Endometrial microvascular endothelial cells (primary cell): Measurements from ENCODE around the gene TBC1D9B. TPM values are rescaled to one million over a fixed set of nuclear protein-coding genes. Genes with fewer than 3 reads are reported as not detected.

ENCODE experiments used
- in situ Hi-C: cut with HindIII; loops from 2 replicates; pipeline ENCODE4 v1.10.0; 2017; ENCODE audit warnings: low sequenced_read_pairs, low pct_unique_long_range_greater_than_20kb; ENCODE audit errors: inconsistent ontology term
- total RNA-seq: library from RNA; depleted of rRNA; stranded (reverse); fragments of >200 nt; gene quantifications from one replicate; pipeline ENCODE4 v1.2.3, GENCODE V29; 2015; ENCODE audit errors: inconsistent ontology term

TBC1D9B gene
- total RNA-seq, 1 donor from 2014 or later, result 73.8 TPM

DNA sequence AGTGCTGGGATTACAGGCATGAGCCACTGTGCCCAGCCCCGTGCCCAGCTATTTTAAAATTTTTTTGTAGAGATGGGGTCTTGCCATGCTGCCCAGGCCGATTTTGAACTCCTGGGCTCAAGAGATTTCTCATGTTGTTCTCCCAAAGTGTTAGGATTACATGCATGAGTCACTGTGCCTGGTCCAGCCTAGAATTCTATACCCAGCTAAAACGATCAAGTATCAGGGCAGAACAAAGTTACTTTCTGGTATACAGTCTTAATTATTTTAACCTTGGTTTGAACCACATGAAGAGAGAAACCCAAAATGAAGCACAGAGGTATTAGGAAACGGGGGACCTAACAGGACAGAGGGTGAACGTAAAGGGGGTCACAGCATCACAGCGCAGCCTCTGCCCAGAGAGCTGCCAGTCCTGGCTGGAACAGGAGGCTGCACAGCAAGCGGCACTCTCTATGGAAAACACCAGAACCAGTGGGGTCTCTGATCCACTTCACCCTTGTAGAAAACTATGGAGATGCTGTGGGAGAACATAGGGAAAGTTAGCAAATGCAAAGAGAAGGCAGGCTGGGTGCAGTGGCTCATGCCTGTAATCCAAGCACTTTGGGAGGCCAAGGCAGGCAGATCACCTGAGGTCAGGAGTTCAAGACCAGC lies 76.8 kb downstream of the TBC1D9B start:
- in situ Hi-C loops, result no loop called here

DNA sequence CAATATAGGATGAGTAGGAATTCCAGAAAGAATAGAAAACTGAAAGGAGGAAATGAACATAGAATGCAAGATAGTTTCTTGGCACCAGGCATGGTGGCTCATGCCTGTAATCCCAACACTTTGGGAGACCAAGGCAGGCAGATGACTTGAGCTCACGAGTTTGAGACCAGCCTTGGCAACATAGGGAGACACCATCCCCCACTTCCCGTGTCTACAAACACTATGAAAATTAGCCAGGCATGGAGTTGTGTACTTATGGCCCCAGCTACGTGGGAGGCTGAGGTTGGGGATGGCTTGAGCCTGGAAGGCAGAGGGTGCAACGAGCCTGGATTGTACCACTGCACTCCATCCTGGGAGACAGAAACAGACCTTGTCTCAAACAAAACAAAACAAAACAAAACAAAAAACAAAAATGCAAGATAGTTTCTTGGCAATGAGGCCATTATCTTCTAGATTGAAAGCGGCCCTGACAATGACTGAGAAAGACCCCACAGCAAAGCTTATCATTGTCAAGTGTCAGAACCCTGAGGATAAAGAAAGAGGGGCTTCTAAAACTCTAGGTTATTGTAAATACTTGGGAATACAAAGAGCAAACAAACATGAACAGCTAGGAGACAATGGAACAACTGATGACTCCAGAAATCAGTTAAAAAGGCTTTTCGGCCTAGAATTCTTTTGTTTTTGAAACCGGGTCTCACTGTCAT lies 77.8 kb downstream of the TBC1D9B start:
- in situ Hi-C loops, result no loop called here

DNA sequence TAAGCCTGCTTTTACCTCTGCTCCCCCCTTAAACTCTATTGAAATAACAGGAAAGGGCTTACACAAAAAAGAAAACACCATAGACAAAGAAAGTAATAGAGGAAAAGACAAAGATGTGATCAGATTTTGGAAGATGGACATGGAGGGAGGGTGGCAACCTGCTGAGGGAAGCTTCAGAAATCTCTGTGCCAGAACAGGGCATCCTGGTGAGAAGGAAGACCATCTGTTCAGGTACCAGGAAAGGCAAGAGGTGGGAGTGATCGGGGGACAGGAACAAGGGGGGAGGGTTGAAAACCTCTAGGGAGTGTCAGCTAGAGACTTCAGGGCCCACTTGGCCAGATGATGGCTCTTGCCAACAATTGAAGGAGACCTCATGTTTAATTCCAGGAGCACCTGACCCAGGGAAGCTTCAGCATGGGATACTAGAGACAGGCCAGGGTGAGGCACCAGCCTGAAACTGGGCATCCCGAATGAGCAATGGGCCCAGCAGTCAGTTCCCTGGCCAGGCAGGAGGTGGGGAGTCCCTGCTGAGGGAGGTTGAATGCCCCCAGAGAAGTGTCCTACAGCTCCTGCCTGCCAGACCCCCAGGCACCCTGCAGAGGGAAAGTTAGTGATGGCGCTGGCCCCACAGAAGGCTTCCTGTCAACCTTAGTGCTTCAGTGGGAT lies 78.8 kb downstream of the TBC1D9B start:
- in situ Hi-C loops, result no loop called here

DNA sequence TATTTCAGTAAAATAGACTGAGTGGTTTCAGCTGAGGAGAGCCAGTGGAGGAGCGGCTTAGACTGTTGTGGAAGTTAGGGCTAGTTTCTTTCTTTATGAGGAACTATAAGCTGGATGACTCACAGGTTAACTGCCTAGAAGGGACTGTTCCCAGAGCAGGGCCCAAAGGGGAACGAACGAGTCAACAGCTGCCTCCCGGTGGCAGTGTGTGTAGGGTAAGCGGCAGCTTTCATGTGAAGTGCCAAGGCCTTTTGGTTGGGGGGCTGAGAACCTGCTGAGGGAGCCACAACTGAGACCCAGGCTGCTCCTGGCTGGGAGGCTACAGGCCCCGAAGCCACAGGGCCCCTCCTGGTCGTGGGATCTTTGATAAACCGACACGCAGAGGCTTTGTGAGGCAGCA lies 80.0 kb downstream of the TBC1D9B start:
- in situ Hi-C loops, result no loop called here

DNA sequence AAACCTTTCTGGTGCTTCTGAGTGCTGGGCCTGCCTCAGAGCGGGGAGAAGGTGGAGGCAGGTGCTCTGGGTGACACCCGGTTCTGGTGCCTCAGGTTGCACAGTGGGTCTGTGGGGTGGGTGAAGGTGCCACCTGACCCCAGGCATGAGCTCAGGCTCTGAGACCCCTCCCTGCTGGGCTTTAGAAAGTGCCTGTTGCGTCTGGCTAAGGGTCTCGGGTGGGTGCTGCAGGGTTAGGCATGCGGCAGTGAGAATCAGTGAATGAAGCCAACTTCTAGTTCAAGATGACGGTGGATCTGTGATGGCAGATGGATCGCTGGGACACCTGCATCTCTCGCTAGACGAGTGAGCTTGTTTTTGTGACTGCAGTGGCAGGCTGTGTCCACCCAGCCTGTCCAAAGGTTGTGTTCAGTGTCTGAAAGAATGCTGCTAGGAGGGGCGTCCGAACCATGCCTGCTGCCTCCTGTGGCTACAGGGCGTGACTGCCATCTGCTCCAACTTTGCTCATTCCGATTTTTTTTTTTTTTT lies 82.0 kb downstream of the TBC1D9B start:
- in situ Hi-C loops, result no loop called here

DNA sequence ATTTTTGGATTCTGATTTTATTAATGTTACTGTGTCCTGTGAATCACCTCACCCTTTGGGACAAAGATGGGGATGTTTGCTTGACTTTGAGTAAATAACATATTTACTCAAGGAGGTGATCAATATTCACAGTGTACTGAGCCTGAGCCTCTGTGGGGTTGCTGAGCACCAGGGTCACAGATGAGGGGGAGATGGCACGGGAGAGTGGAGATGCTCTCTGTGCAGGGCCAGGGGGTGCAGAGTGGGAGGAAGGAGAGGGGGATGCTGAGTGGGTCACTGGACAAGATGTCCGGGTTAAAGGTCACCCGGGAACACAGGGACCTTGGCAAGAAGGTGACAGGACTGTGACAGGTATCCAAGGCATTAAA lies 83.0 kb downstream of the TBC1D9B start:
- in situ Hi-C loops, result no loop called here

DNA sequence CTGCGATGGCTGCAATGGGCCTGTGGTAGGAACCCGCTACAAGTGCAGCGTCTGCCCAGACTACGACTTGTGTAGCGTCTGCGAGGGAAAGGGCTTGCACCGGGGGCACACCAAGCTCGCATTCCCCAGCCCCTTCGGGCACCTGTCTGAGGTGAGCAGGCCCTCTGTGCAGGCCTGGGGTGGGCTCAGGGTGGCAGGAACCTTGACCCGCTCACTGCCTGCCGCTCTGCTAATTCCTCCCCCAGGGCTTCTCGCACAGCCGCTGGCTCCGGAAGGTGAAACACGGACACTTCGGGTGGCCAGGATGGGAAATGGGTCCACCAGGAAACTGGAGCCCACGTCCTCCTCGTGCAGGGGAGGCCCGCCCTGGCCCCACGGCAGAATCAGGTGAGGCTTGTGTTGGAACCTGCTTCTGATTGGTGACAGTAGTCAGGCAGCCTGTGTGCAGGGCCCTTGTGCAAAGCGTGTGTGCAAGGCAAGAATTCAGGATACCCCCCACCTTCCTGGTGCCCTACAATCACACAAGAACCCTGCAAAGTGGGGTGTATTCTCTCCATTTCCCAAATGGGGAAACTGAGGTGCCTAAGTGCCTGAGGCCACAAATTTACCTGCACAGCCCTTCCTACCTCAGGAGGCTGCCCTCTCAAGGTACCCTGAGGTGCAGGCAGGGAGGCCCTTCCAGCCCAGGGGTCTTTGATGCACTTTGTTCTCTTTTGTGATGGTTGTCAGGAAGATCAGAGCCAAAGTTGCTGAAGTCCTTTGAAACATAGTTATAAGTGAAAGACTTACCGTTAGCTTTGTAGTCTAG lies 83.6 kb downstream of the TBC1D9B start:
- in situ Hi-C loops, result no loop called here

DNA sequence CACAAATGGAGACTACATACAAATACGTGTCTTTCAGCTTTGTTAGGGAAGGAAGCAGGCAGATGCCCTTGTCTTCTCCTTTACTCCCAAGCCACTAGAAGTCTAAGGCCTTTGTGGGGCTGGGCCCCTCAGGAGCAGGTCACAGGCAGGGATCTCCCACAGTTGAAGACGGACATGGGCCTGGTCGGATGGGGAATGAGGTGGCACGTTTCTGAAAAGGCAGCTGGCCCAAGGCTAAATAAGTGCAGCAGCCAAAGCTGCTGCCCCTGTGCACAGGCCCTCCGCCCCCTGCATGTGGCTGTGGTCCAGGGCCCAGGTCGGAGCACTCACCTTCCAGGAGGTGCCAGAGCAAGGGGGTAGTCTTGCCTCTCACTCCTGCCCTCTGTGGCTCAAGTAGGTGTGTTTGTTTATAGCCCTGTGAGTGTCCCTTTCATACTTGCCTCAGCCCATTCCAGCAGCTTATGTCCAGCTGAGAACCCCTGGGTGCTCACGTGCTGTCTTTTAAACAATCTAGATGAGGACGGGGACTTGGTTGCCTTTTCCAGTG lies 85.2 kb downstream of the TBC1D9B start:
- in situ Hi-C loops, result no loop called here

DNA sequence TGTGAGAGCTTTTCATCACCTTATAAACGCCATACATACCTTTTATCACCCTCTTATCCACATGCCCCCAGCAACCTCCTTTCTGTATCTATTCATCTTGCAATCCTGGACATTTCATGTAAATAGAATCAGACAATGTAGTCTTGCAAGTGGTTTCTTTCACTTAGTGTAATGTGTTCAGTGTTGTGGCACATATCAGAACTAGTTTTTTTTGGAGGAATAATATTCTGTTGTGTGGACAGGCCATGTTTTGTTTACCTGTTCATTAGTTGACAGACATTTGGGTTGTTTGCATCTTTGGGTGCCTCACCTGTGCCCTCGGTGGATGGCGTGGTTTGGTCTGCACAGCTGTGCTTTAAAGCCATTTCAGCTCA lies 85.7 kb downstream of the TBC1D9B start:
- in situ Hi-C loops, result no loop called here

DNA sequence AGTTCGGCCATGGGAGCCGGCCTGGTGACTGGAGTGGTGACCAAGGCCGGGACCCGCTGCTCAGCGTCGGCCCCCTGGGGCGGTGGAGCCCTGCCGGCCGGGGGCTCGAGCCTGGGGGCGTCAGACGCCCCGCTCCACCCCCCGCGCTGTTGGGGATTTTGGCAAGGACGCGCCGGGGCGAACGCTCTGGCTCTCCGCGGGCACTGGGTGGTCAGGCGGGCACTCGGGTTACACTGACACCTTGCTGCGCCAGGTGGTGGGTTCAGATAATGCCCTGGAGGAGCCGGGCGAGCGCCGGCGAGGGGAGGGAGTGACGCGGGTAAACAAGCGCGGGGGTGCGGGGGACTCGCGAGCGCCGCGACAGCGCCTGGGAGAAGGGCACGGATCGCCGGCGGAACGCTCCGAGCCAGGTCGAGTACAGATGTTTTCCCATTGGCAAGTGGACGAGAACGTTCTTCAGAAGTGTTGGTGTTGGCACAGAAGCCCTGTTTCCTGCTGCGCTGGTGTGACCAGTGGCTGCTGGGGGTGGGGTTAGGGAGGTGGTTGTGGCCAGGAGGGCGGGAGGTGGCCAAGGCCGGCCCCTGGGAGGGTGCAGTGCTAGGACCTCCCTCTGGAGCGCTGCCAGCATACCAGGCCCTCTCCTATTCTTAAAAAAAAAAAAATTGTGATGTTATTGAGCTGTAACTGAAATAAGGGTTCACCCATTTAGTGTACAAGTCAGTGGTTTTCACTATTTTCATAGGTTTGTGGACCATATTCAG lies 86.2 kb downstream of the TBC1D9B start:
- in situ Hi-C loops, result no loop called here

DNA sequence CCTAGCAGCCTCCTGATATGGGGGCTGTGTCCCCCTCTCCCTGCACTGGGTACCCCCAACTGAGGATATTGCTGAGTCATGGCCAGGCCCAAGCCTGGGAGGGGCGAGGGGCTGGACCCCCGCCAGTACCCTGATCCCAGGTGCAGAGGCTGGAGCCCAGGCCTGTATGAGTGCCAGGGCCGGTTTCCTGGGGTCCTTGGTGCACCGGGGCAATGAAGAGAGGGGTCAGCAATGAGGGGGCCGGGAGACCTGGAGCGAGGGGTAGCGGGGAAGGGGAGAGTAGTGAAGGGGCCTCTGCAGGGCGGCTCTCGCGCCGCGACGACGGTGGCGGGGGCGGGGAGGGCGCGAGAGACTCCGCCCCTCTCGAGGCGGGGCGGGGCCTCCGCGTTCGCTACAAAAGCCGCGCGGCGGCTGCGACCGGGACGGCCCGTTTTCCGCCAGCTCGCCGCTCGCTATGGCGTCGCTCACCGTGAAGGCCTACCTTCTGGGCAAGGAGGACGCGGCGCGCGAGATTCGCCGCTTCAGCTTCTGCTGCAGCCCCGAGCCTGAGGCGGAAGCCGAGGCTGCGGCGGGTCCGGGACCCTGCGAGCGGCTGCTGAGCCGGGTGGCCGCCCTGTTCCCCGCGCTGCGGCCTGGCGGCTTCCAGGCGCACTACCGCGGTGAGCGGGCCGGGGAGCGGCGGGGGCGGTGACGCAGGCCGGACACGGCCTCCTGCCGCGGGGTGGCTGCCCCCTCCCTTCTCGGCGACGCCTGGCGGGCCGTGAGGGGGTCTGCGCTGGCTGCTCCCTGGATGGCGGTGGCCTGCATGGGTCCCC lies 87.0 kb downstream of the TBC1D9B start, which contains the start of gene SQSTM1:
Gene SQSTM1, plus strand, starts transcription at position 423 of the 815 bp plus-strand sequence. Its CDS starts 32 bp downstream, at position 455.
- in situ Hi-C loops, result no loop called here

DNA sequence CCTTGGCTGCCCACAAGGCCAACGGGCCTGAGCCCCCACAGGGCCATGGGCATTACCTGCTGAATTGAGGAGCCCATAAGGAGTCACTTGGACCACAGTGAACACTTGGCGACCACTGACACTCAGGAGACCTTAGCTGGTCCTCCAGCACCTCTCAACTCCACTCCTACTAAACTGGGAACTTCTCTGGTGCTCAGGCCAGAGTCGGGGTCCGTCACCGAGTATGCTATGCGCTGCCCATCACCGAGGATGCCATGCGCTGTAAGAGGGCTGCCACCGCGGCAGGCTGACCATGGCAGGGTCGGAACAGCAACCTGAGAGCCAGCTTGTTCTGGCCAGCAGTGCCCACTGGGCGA lies 87.6 kb downstream of the TBC1D9B start:
- in situ Hi-C loops, result no loop called here

DNA sequence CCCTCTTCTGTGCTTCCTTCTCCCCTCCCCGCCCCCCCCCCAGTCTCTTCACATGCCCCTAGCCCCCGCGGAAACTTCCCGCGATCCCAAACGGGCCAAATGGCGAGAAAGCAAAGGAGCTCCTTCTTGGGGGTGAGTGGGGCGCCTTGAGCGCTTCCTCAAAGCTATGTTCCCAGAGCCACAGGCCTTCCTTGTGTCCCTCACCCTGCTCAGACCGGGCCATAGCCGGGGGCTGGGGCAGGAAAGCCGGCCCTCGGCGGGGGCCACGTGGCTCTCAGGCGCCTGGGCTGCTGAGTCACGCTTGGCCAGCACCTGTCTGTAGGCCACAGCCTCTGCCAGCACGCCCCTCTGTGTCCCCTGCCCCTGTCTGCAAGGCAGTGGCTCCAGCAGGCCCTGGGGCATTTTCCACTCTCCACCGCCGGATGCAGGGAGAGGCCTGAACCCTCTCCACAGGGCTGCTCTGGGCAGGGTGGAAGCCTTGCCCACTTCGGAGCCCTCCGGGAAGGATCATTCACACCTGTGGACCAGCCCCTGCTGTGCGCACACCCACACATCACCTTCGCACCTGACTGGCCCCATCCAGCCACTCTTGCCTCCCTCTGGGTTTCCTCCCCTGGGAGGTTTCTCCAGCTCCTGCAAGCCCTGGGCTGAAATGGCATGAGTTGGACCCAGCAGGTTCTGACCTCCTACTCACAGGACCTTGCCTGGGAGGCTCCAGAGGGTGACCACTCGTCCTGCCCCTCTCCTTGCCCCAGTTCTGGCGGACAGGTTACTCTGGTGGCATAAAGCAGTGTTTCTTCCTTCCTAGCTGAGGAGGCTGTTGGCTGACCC lies 88.2 kb downstream of the TBC1D9B start:
- in situ Hi-C loops, result no loop called here

DNA sequence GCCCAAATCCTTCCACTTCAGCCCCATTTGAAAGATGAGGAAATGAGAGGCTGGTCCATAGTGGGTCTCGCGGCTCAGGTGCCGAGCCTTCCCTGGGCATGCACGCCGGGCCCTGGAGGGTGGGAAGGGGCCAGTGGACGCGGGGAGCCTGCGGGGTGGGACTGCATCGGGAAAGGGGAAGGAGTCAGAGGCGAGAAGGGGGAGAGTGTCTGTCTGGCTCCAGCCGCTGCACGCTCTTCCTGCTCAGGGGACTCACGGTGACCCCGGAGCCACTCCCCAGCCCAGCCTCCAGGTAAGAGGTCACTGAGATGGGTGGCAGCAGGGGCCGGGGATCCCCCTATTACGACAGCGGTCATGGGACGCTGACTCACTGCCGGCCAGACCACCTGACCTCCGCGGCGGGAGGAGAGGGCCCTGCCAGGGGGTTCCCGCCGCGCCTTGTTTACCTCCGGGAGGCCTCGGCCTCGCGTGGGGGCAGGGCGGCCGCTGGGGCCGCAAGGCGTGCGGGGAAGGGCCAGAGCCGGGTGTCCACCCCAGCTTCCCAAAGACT lies 88.9 kb downstream of the TBC1D9B start:
- in situ Hi-C loops, result no loop called here

DNA sequence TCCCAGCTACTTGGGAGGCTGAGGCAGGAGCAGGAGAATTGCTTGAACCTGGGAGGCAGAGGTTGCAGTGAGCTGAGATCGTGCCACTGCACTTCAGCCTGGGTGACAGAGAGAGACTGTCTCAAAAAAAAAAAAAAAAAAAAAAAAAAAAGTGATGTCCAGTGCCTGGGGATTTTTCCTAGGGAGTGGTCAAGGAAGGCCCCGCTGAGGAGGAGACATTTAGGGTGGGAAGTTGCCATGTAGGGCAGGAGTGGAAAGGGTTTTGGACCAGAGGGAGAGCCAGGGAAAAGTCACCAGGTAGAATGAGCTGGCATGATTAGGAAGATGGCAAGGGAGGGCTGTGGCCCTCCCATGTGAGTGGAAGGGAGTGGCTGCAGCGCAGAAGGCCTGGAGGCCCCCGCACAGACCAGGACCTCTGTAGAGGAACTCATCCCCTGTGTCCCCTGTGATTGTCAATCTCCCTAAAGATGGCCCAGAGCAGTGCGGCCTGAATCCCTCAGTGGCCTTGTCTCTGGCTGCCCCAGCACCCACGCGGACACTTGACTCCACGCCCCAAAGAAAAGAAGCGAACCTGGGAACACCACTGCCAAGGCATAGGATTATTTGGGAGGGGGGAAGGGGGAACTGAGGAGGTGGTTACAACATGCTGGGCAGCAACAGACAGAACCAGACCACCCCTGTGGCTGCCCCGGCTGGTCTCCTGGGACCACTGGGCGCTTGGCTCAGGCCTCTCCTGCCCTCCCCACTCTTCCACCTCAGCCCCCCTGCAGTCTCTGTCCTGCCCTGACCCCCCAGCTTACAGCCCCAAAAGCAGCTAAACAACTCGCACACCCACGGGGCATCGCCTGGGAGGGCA lies 89.6 kb downstream of the TBC1D9B start:
- in situ Hi-C loops, result no loop called here

DNA sequence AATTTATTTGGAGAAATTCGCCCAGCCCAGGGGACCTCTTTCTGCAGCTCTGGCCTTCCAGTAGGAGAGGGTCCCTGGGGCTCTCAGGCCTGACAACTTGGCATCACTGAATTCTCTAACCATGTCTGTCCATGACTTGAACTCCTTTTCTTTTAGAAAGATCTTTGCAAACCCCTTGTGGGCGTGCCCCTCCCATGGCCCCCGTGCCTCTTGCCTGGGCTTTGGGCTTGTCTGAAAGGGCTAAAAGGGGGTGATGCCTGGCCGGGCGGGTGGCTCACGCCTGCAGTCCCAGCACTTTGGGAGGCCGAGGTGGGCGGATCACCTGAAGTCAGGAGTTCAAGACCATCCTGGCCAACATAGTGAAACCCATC lies 90.2 kb downstream of the TBC1D9B start:
- in situ Hi-C loops, result no loop called here
